Bone marrow (tissue), 2 donors: ENCODE measurements around the gene DTHD1.

Source experiments
- DNase-seq, 2 donors: peaks; one replicate each; lab custom pipeline; 2025; lab: John Stamatoyannopoulos, UW

Gene DTHD1

DNA sequence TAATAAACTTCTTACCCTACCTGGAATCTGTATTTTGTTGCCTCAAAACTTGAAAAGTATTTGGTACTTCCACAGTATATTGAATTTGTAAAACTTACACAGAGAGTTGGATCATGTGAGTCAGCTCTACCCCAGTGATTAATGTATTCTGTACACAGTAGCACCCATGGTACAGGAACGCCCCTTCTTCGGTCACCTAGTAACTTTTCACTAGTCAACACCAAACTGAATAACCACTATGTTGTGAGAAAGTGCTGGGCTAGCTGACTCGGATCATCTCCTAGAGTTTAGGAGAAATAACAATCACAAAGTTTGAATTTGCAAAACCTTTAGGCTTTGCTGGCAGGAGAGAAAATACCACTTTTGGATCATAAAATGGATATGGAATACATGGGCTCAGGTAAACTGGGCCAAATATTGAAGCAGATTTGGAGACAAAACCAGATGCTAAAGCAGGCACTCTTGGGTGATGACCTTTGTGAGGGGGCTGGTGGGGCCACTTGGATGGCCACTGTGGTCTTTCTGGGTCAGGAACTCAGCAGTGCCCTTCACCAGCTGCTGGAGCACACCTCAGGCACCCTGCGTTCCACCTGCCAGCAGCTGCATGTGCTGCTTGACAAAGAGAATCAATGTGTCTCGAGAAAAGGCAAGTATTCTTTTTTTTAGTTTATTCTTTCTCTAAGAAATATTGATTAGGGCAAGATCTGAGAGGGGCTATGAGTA, at the start of gene DTHD1:
Gene DTHD1, plus strand, starts transcription at position 233 of the 723 bp plus-strand sequence. Its CDS starts 143 bp downstream, at position 376.
- no peak for DNase-seq

DNA sequence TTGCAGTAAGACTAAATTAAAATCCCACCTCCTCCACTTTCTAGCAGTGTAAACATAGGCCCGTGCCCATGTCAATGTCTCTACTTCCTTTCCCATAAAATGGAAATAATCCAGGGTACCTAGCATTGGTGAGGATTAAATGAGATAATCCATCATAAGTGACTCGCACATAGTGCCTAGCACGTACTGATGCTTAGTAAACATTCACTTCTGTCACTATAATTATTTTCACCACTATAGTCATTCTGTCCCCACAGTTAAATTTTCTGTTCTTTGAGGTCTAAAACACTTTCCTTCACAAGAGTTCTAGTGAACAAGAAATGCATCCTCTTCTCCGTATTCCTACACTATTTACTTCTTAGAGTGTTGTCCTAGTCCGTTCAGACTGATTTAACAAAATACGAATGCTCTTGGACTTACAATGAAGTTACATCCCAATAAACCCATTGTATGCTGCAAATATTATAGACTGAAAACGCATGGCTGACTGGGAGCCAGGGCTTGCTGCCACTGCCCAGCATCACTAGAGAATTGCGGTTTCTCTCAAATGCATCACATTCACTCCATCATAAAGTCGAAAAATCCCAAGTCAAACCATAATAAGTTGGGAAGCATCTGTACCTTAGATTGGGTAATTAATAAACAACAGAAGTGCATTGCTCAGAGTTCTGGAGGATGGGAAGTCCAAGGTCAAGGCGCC, 47.7 kb upstream of the DTHD1 start:
- DNase-seq: no peak

DNA sequence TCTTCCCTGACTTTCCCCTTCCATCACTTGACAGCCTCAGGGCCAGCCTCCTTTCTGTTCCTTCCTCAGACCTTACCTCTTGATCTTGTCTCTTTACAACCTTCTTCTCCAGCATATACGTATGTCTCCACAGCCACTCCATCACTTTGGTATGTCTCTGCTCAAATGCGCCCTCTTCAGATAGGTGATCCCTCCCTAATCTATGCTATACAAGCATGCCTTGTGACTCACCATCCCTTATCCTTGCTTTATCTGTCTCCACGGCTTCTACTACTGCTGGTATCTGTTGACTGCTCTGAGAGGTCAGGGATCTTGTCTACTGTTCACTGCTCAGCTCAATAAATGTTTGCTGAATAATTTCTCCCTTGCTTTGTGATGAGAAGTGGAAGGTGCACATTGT, 46.1 kb upstream of the DTHD1 start:
- no peak for DNase-seq

DNA sequence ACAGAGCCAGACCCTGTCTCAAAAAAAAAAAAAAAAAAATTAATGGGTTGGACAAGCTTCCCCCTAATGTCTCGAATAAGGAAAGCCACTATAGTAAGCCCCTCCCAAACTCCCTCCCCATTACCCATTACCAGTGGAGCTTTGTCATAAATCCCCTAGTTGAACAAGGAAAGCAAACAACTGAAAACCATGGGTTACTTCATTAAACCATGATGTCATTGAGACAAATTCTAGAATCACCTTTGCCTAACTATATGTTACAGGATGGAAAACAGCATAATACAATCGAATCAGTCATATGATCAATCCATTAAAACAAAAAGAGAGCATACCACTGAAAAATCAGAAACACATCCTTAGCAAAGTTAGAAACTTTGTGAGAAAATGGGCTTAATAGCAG, 45.3 kb upstream of the DTHD1 start:
- DNase-seq: no peak

DNA sequence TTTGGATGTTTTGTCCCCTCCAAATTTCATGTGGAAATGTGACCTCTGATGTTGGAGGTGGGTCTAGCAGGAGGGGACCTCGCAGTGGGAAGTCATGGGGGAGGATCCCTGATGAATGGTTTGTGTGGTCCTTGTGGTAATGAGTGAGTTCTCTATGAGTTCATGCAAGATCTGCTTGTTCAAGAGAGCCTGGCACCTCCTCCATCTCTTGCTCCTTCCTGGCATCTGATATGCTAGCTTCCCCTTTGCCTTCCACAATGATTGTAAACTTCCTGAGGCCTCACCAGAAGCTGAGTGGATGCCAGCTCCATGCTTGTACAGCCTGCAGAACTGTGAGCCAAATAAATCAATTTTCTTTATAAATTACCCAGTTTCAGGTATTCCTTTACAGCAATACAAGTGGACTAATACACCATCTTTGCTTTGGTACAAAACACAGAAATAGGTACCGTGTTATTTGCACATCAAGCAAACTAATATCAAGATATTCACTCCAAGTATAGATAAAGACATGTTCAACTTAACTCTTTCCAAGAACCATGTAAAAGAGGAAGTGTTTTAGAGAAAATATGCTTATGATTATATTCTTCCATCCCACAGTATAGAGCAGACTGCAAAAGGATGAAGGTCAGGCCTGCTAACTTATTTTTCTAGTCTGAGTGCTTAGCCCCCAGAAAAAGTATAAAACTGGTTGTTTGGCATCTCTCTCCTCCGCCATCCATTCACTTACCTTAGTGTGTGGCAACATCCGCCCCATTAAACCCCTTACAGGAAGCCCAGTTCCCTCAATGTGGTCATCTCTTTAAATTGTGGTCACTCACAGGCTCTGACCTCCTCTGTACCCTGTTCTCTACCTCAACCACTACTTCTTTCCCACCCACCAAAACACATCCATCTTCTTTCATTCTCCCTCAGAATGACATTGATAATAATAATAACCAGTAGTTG, 43.8 kb upstream of the DTHD1 start:
- no peak for DNase-seq

DNA sequence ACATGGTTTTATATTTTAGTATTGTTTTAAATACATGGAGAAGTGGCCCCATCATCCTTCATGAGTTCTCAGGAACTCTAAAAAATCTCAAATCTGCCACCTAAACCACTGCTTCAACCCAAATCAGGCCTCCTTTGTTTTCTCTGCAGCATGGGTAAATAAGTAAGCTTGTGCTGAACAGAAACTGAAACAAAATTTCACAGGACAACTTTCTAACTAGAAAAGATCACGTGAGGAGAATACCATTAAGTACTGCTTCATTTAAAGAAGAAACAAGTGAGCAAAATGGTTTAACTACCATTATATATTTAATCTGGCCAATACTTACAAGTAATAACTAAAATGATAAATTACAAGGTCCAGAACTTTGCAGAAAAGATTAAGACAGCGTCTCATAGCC, 39.6 kb upstream of the DTHD1 start:
- DNase-seq: peak in 1 of 2 donors; percentile 52

DNA sequence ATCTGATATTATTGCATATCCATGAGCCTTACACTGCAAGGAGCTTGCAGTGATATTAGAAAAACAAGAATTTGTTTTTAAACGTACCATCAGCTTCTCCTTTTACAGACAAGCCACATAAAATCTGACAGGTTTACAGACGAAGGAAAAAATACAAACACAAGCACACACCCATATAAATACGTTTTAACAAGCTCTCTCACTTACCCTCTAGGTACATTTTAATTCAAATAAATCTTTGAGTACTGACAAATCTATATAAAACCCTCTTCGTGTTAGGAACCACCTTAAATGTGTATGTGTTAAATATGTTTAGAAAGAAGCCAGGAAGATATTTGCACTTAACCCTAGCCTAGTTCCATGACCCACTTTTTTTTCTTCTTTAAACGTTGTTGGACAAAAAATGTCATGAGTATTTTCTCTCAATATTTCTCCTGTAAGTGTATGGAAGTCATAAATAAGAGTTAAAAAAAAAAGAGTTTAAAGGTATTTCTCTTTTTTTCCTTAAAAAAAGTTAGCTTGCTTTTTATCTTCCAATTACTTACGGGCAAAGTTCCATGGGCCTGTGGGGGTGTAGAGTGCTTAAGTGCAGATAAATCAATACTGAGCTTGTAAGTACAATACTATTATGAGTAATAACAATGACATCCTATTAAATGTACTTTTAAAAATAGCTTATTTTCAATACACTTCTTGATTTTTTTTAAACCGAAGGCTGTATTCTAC, 38.6 kb upstream of the DTHD1 start:
- DNase-seq: no peak

DNA sequence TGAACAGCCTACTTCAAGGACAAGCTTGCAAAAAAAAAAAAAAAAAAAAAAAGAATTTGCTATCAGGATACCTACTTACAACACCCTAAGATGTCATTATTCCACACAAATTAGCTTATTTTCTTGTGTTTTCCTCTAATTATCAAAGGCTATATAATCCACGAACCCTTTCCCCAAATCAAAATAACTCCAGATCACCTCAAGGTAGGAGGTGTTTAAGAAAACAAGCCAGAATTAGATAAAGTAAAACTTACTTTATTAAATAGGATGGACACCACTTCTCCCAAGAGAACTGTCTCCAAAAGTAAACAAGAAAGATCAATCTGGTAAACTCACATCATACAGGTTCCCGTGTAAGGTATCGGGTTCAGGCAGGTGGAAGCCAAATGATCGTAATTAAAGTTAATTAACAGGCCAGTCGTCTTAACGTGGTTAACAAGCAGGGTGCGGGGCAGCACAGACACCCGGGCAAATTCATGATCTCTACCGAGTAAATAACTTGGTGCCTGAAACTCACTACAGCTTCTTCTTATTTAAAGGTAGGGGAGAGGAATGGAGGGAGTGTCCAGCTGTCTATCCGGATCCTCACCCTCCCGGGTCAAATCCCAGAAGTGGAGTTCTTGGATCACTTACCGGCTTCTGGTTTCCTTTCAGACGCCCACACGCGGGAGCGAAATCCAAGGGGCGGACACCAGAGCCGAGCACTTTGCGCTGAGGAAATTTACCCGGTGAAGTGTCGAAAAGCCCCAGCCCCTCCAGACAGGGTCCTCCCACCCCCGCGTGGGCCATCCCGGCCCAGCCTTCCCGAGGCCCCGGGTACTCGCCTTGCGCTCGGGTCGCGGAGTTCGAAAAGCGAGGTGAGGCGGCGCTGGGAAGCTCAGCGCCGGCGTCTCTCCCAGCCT, 37.8 kb upstream of the DTHD1 start:
- DNase-seq: peak; percentile 39 to 50

DNA sequence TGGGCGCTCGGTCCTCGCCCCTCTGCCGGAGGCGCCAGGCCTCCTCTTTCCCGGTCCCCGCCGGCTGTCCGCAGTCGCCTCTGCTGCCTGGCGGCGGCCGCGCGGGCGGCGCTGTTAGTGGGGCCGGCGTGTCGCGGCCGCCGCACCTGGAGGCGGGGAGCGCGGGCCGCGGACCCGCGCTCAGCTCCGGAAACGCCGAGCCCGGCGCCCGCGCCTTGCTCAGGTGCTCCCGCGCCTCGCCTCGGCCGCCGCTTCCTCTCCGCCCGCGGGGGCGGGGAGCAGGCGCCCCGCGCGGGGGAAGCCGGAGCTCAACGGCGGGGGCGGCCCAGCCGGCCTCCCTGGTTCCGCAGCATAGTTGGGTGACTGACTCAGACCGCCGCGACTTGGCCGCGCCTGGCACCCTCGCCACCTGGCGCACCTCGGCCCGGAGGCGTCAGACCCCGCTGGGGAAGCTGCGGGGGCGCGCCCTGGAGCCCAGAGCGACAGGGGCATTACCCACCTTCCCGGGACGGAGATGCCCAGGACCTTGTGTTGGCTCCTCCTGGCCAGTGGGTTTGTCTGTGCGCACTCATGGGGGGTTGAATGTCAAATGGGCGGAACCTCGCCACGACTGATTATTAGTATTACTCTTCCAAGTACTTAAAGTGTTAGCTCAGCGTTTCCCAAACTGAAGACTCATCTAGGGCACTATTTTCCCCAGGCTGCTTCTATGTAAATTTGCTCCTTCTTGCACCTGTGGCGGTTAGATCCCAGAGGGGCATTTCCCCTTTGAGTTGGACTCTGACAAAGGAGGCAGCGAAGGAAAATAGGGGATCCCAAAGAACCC, 36.9 kb upstream of the DTHD1 start, which contains the start of gene ARAP2:
Gene ARAP2, minus strand, starts transcription at position 258 of the 826 bp plus-strand sequence. CDS start 15,028 bp downstream, outside the sequence.
- peak; percentile 35 to 51 for DNase-seq

DNA sequence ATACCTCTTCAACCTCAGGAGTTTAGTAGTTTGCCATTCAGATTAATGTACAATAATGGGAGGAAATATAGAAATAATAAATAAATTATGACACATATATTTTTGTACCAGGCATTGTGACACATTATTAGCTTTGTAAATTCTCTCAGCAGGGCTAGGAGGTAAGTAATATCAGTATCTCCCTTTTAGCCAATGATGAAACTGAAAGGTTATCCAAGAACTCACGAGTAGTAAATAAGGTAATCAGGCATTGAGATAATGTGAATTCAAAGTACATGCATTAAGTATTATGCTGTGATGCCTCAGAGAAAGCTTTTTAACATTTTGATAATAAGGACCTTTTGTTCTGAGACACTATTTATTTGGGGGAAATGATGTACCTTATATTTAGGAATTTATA, 31.8 kb upstream of the DTHD1 start:
- DNase-seq: no peak

DNA sequence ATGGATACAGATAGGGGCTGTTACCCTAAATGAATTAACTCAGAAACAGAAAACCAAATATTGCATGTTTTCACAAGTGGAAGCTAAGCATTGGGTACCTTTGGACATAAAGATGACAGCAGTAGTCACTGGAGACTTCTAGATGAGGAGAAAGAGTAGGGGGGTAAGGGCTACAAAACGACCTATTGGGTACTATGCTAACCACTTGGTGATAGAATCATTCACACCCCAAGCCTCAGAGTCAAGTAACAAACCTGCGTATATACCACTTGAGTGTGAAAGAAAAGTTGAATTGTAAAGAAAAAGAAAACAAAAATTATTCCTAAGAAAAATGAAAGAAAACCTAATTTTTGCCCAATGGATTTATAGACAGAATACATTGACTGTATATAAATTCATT, 29.4 kb upstream of the DTHD1 start:
- no peak for DNase-seq

DNA sequence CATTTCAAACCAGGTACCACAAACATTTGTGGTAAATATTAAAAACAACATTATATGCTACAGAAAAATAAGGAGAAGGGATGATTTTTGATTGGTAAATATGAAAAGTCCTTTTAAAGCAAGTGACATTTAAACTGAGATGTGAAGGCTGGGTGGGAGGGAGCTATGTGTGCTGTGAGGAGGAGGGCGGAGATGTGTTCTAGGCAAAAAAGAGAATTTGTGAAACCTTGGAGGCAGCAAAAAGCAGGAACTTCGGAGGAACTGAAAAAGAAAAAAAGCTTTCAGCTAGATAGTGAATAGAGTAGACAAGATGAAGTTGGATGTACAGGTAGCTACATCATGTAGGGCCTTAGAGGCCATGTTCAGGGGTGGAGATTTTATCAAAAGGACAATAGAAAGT, 27.0 kb upstream of the DTHD1 start:
- no peak for DNase-seq

DNA sequence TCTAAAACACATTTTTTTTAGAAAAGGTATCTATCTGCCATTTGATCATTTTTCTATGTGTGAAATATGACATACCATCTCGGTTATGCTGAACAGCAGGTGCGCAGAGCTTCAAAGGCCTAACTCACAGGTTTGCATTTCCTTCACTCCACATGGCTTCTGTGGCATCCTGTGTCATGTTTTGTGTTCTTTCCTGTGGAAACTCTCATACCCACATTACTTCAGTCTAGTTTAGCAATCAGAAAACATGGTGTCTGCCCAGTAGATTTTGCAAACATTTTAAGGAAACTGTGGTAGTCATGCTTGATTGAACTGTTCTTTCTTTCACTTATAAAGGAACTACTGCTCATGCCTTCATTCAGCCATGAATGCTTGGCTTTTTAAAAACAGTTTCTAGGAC, 25.8 kb upstream of the DTHD1 start:
- peak in 1 of 2 donors; percentile 61 for DNase-seq

DNA sequence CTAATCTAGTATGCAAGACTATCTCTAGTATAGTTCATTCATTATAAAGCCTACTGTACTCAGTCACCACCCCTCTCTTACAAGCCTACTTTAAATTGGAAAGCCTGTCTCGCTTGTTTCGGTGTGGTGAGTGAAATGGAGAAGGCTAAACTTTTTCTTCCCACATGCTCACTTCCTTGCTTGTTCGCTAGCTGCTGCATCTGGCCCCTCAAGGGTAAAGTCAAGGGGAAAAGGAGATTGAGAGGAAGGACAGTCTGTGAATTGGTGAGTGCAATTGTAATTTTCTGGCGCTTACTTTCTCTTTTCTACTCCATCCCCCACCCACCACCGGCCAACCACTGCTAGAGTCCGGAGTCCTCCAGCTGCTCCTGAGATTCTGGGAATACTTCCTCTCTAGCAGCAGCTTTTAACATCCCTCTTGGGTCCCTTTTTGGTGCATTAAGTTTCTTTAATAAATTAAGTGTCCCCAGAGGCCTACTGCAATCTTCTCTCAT, 25.0 kb upstream of the DTHD1 start:
- DNase-seq: no peak

DNA sequence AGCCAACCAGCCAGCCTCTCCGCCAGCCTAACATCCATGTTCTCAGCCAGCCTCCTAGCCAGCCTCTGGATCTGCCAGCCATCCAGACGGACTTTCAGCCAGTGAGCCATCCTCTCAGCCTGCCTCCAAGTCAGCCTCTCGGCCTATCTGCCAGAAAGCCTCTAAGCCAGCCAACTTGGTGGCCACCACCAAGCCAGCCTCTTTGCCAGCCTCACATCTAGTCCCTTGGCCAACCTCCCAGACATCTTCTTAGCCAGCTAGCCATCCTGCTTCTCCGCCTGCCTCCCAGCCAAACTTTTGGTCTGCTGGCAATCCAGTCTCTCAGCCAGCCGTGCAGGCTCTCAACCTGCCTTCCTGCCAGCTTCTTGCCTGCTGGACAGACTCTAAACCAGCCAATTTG, 20.7 kb upstream of the DTHD1 start:
- no peak for DNase-seq

DNA sequence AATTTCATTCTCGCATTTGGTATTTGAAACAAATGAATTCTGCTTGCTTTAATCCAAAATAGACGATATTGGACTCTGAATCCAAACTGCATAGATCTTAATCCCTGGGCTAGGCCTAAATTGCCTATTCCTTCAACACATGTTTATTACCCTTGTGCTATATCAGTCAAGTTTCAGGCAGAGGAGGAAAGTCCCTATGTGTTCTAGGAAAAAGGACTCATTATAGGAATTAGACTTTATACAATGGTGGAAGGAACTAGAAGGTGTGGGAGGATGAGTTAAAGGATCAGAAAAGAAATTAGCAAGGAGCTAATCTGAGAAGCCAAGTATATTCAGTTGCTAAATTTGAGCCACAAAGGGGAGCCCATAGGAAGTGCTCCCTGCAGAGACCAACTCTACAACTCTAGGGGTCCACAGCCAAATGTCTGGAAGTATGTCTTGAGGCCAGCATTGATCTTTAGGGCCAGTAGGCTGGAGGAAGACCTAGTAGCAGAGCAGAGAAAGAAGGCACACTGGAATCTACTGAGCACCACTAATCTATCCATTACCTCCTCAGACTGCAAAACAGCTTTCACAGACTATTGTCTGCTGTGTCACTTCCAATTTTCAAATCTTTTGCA, 17.1 kb upstream of the DTHD1 start:
- no peak for DNase-seq

DNA sequence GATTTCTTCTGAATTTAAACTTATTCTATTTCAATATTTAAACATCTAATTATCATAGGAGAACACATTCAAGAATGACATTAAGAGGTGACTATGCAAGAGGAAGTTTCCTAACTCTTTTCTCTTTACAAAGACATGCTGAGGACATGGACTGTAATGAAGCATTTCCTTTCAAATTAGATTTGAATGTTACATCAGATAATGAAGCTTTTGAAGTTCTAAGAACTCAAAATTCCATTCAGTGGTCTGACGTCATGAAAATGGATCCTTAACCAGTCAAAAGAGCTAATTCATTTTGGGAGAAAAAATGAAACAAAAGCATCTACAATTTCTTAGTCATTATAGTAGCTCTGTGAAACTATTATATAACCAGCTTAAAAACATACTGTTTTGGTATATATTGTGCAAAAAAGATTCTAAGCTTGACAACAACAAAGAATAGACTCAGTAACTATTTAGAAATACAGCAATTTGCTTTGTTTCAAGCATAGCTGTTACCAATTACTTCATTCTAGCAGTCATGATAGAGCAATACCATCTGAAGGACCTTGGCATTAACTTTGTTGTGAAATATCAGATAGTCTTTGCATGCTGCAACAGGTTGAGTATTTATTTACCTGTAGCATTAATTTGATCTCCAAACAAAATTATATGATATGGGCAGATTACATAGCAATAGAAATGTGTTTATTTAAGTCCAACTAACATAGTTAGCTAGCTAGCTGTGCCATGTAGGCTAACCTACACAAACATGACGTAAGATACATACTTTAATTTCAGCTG, 13.7 kb upstream of the DTHD1 start:
- DNase-seq: no peak

DNA sequence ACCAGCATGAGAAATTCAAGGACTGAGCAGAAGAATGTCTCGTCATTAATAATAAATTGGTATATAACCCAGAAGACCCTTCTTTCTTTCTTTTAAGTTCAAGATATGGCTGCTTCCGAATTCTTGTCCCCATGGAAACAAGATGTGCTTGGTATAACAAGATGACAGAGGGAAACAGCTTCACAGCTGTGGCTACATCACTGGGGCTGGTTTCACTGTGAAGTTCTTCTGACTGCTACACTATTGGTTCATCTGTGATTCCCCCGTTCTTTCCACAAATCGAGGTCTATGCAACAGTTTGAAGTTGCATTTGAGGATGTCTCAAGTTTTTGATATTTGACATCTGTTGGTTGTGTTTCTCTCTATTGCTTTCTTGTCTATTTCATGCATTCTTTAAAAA, 12.3 kb upstream of the DTHD1 start:
- DNase-seq: no peak
